Neural progenitor cell (in vitro differentiated cells): Measurements from ENCODE around the gene FOXL3.

Experiments
- EZH2 ChIP-seq: fragments of 200-600 bp; sonication (generic); IDR thresholded peaks from 2 replicates; pipeline ENCODE4 v1.6.1; 2017; ENCODE audit warnings: antibody characterized with exemption, mild to moderate bottlenecking, moderate library complexity
- EZH2phosphoT487 ChIP-seq: fragments of 200-600 bp; sonication (generic); IDR thresholded peaks from 2 replicates; pipeline ENCODE4 v1.6.1; 2017; ENCODE audit warnings: antibody characterized with exemption
- TF ChIP-seq, protein P1 (sequence below): fragments of 200-600 bp; sonication (generic); IDR thresholded peaks from 2 replicates; pipeline ENCODE4 v1.5.1; 2017; ENCODE audit warnings: antibody characterized with exemption, mild to moderate bottlenecking

DNA sequence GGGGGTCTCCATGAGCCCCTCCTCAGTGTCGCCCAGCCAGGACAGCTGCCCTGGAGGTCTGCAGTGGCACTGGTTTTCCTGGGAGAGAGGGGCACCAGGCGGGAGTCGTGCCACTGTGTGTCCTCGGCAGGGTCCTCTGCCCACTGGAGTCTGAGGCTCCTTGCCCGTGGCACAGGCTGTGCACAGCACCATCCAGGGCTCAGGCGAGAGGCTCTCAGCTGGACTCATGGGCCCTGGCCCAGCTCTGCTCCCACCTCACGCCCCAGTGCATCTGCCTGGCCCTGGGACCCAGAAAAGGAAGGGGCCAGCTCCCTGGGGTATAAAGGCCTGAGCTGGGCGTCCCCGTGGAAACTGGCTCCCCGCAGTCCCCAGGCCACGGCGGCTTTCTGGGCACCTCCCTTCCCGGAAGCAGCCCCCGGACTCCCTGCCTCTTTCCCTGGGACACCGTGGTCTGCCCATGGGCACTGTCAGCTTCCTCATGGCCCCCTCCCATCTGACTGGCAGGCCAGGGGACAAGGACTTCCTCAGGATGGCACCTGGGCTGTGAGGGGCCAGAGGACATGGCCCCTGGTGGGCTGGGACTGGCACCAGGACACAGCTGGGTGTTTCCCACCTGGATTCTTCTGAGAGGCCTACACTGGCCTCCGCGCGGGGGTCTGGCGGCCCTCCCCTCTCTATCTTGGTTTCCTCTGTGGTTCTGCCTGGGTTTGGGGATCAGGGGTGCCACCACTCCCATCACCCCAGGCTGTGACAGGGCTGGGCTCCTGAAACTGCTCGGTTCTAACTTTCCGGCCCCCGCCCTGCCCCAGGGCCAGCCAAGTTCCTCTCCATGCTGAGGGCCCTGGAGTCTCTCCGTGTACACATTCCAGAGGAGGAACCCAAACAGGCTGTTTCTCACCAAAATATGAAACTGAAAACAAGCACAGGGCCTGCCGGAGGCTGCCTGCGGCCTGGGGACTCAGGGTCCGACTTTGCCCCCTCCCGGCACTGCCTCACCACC is 5.5 kb downstream of the FOXL3 start:
- TF ChIP-seq, protein P1, sequence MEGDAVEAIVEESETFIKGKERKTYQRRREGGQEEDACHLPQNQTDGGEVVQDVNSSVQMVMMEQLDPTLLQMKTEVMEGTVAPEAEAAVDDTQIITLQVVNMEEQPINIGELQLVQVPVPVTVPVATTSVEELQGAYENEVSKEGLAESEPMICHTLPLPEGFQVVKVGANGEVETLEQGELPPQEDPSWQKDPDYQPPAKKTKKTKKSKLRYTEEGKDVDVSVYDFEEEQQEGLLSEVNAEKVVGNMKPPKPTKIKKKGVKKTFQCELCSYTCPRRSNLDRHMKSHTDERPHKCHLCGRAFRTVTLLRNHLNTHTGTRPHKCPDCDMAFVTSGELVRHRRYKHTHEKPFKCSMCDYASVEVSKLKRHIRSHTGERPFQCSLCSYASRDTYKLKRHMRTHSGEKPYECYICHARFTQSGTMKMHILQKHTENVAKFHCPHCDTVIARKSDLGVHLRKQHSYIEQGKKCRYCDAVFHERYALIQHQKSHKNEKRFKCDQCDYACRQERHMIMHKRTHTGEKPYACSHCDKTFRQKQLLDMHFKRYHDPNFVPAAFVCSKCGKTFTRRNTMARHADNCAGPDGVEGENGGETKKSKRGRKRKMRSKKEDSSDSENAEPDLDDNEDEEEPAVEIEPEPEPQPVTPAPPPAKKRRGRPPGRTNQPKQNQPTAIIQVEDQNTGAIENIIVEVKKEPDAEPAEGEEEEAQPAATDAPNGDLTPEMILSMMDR = no peak
- TF ChIP-seq EZH2 (no peak), EZH2phosphoT487 (no peak)
